Urinary bladder (tissue), 2 donors: Measurements from ENCODE around the gene STRC. TPM values are rescaled to one million over a fixed set of nuclear protein-coding genes. Genes with fewer than 3 reads are reported as not detected.

Experiments
- polyA plus RNA-seq: library from polyadenylated mRNA; stranded (reverse); fragments of 200-250 nt; gene quantifications from one replicate; pipeline ENCODE4 v1.2.3, GENCODE V29; 2013
- small RNA-seq: library from RNA; depleted of rRNA; stranded (forward); fragments of <200 nt; gene quantifications from one replicate; pipeline ENCODE3, GENCODE V24; 2014
- total RNA-seq: library from RNA; depleted of rRNA; stranded (reverse); fragments of >200 nt; gene quantifications from one replicate; pipeline ENCODE4 v1.2.3, GENCODE V29; 2014
- donor health status: healthy.

Gene STRC
- total and polyA plus RNA-seq, 2 donors = 0.05 to 0.20 TPM

Small RNA genes lying within 50 kb of the gene (small RNA-seq; reads per million reads assigned to genes)
- not detected for gene PDIA3P2
- gene RNU6-554P = not detected
- not detected for gene RNU6-610P

Other genes with a start within 250 kb of the STRC start
- gene ZSCAN29, start 247.8 kb downstream of the STRC start, total RNA-seq = 24.4 TPM
- 11.9 TPM for gene ZSCAN29, start 247.8 kb downstream of the STRC start, polyA plus RNA-seq
- 14.3 TPM for gene TUBGCP4, start 247.7 kb downstream of the STRC start, total RNA-seq
- 9.7 TPM for gene TUBGCP4, start 247.7 kb downstream of the STRC start, polyA plus RNA-seq
- gene TP53BP1, start 125.6 kb downstream of the STRC start, total RNA-seq = 106 TPM
- 16.7 TPM for gene TP53BP1, start 125.6 kb downstream of the STRC start, polyA plus RNA-seq
- 14.3 TPM for gene MAP1A, start 101.2 kb downstream of the STRC start, total RNA-seq
- 27.3 TPM for gene MAP1A, start 101.2 kb downstream of the STRC start, polyA plus RNA-seq
- 20.7 TPM for gene PPIP5K1, start 28.6 kb downstream of the STRC start, total RNA-seq
- gene PPIP5K1, start 28.6 kb downstream of the STRC start, polyA plus RNA-seq = 12.2 TPM
- 0.63 TPM for gene CKMT1B, start 24.8 kb downstream of the STRC start, total RNA-seq
- gene CKMT1B, start 24.8 kb downstream of the STRC start, polyA plus RNA-seq = 2.7 TPM
- gene CATSPER2, start 30.0 kb upstream of the STRC start, total RNA-seq = 4.7 TPM
- gene CATSPER2, start 30.0 kb upstream of the STRC start, polyA plus RNA-seq = 0.82 TPM
- 0.79 TPM for gene CKMT1A, start 75.1 kb upstream of the STRC start, total RNA-seq
- 2.4 TPM for gene CKMT1A, start 75.1 kb upstream of the STRC start, polyA plus RNA-seq
- gene PDIA3, start 127.6 kb upstream of the STRC start, total RNA-seq = 167 TPM
- 159 TPM for gene PDIA3, start 127.6 kb upstream of the STRC start, polyA plus RNA-seq
- 5.4 TPM for gene ELL3, start 158.2 kb upstream of the STRC start, total RNA-seq
- gene ELL3, start 158.2 kb upstream of the STRC start, polyA plus RNA-seq = 4.1 TPM
- gene SERF2, start 173.5 kb upstream of the STRC start, total RNA-seq = 248 TPM
- gene SERF2, start 173.5 kb upstream of the STRC start, polyA plus RNA-seq = 1,227 TPM
- gene SERINC4, start 181.4 kb upstream of the STRC start, total RNA-seq = not detected
- gene SERINC4, start 181.4 kb upstream of the STRC start, polyA plus RNA-seq = 0.61 TPM
- 5.3 TPM for gene HYPK, start 181.8 kb upstream of the STRC start, total RNA-seq
- 11.9 TPM for gene HYPK, start 181.8 kb upstream of the STRC start, polyA plus RNA-seq
- 22.4 TPM for gene MFAP1, start 205.9 kb upstream of the STRC start, total RNA-seq
- 26.2 TPM for gene MFAP1, start 205.9 kb upstream of the STRC start, polyA plus RNA-seq
- gene WDR76, start 208.2 kb upstream of the STRC start, total RNA-seq = 17.1 TPM
- gene WDR76, start 208.2 kb upstream of the STRC start, polyA plus RNA-seq = 3.1 TPM